K562 (cell line): ENCODE data around the gene MCAM. TPM values are rescaled to one million over a fixed set of nuclear protein-coding genes. Genes with fewer than 3 reads are reported as not detected.

Source experiments
- ARID4B ChIP-seq: sonication (generic); formaldehyde crosslinking; IDR thresholded peaks from 2 replicates; pipeline ENCODE4 v1.8.0; 2022; ENCODE audit warnings: mild to moderate bottlenecking, missing genetic modification reagents
- BRD4 ChIP-seq: fragments of 200-600 bp; sonication (generic); IDR thresholded peaks from 2 replicates; pipeline ENCODE4 v1.6.1; 2017; ENCODE audit warnings: inconsistent platforms
- CXXC5 ChIP-seq: fragments of 250-450 bp; sonication (Bioruptor Pico); IDR thresholded peaks from 2 replicates; pipeline ENCODE4 v1.8.0; 2022; ENCODE audit warnings: inconsistent platforms, mild to moderate bottlenecking, moderate library complexity
- EP400 ChIP-seq: fragments of 450-650 bp; IDR thresholded peaks from 2 replicates; pipeline ENCODE4 v1.6.1; 2017; ENCODE audit warnings: antibody characterized with exemption, mild to moderate bottlenecking, moderate library complexity
- FOXK2 ChIP-seq, 2 experiments: fragments of 450-650 bp; IDR thresholded peaks in 1 of 2; conservative IDR thresholded peaks in 1 of 2; 2 replicates each; pipeline ENCODE4 v1.6.1; 2016; ENCODE audit warnings: low read depth in 2 of 2, mild to moderate bottlenecking in 1 of 2
- JUN ChIP-seq, 2 experiments: sonication (generic) in 1 of 2; formaldehyde crosslinking in 1 of 2; IDR thresholded peaks; 2 replicates each; pipeline versions ENCODE4 v1.6.1 to v1.8.0; 2012 to 2022; ENCODE audit warnings: borderline replicate concordance in 2 of 2, mild to moderate bottlenecking in 2 of 2, improper control_type of control experiment in 1 of 2, low read depth in 1 of 2, low read length in 1 of 2, missing genetic modification reagents in 1 of 2
- NR4A1 ChIP-seq, 2 experiments: fragments of 250-450 bp in 1 of 2; fragments of 450-650 bp in 1 of 2; sonication (Bioruptor Pico) in 1 of 2; IDR thresholded peaks; 2 replicates each; pipeline versions ENCODE4 v1.4.0 to v1.6.1; 2016 to 2020; ENCODE audit warnings: mild to moderate bottlenecking in 2 of 2, missing compliant biosample characterization in 1 of 2, missing genetic modification characterization in 1 of 2, moderate library complexity in 1 of 2
- SRSF3 ChIP-seq: fragments of 200-400 bp; formaldehyde crosslinking; IDR thresholded peaks from 2 replicates; pipeline ENCODE4 v1.6.1; 2016; ENCODE audit warnings: mild to moderate bottlenecking, low read length, moderate library complexity; ENCODE audit not compliant: insufficient read depth
- TFAP4 ChIP-seq: sonication (generic); formaldehyde crosslinking; IDR thresholded peaks from 2 replicates; pipeline ENCODE4 v1.8.0; 2022; ENCODE audit warnings: missing genetic modification reagents, mild to moderate bottlenecking, moderate library complexity, borderline replicate concordance
- TRIM25 ChIP-seq: fragments of 450-650 bp; IDR thresholded peaks from 2 replicates; pipeline ENCODE4 v1.7.0; 2016; ENCODE audit warnings: borderline replicate concordance
- YY1 ChIP-seq, 3 experiments: IDR thresholded peaks; 2 replicates each; pipeline ENCODE4 v1.6.1; 2011; ENCODE audit warnings: low read length in 2 of 3, mild to moderate bottlenecking in 2 of 3, moderate library complexity in 2 of 3, borderline replicate concordance in 1 of 3, control low read depth in 1 of 3, low read depth in 1 of 3; ENCODE audit not compliant: insufficient read depth in 3 of 3, insufficient replicate concordance in 2 of 3, control insufficient read depth in 1 of 3, insufficient read length in 1 of 3; ENCODE audit errors: extremely low read depth in 1 of 3
- ZNF124 ChIP-seq: sonication (generic); formaldehyde crosslinking; IDR thresholded peaks from 2 replicates; pipeline ENCODE4 v1.8.1; 2022; ENCODE audit warnings: missing genetic modification reagents
- ZNF232 ChIP-seq: sonication (generic); formaldehyde crosslinking; IDR thresholded peaks from 2 replicates; pipeline ENCODE4 v1.8.0; 2022; ENCODE audit warnings: mild to moderate bottlenecking, missing genetic modification reagents
- ZNF311 ChIP-seq: fragments of 250-450 bp; sonication (Bioruptor Pico); IDR thresholded peaks from 2 replicates; pipeline ENCODE4 v1.4.0; 2020; ENCODE audit warnings: mild to moderate bottlenecking, moderate library complexity
- ZNF511 ChIP-seq: sonication (generic); formaldehyde crosslinking; IDR thresholded peaks from 2 replicates; pipeline ENCODE4 v1.8.0; 2022; ENCODE audit warnings: mild to moderate bottlenecking, missing genetic modification reagents
- polyA plus RNA-seq, 8 experiments: library from polyadenylated mRNA; depleted of rRNA in 4 of 8; stranded (reverse) in 5 of 8; unstranded in 3 of 8; fragments of >200 nt; fragmentation: Nextera tagmentation in 2 of 8; fragmentation: Illumina TruSeq in 1 of 8; extraction: Ambion mirVana in 2 of 8; extraction: Trizol in 1 of 8; gene quantifications; 2 replicates each; pipeline versions ENCODE4 v1.2.1 to v1.2.3, GENCODE V29; 2011 to 2014; ENCODE audit warnings: inconsistent platforms in 1 of 8, missing spikeins in 1 of 8
- total RNA-seq, 7 experiments: library from RNA; depleted of rRNA in 6 of 7; stranded (reverse); fragments of >200 nt in 6 of 7; fragmentation: Illumina TruSeq in 2 of 7; extraction: Trizol in 2 of 7; gene quantifications; 2 replicates each; pipeline versions ENCODE4 v1.2.1 to v1.2.3, GENCODE V29; 2011 to 2021; ENCODE audit warnings: low replicate concordance in 1 of 7

Gene MCAM
- total and polyA plus RNA-seq, 9 of the 15 experiments (the other 6 are each of a cell fraction or from before 2014, with no cell fraction given): 14.7 to 118 (median 53.6) TPM

GRCh38 chr11:119318240-119319135 is 1.6 kb upstream of the MCAM start (continued):
- TF ChIP-seq ARID4B (peak; percentile 51; the same call in 1 of the 2 replicates), ZNF124 (CRISPR knock-in tag) (no peak), EP400 (0 out of 2 replicates have a peak, but pooled peaks have one; percentile 20), CXXC5 (peak; percentile 22; the same call in 1 of the 2 replicates), BRD4 (peak; percentile 48; the same call in 1 of the 2 replicates), ZNF311 (CRISPR knock-in tag) (peak; percentile 49; the same call in 1 of the 2 replicates), YY1 (IDR thresholded peaks at IDR 0.05; ENCODE audit: borderline replicate concordance in 1 of 3, control insufficient read depth in 1 of 3, extremely low read depth in 1 of 3, insufficient read depth in 3 of 3, insufficient read length in 1 of 3, insufficient replicate concordance in 2 of 3, low read depth in 1 of 3, low read length in 2 of 3) (peak in 2 of 3 experiments; percentile 20 to 66), TFAP4 (CRISPR knock-in tag) (peak; percentile 25; the same call in 1 of the 2 replicates), FOXK2 (conservative IDR thresholded peaks at IDR 0.05 in 1 of 2, IDR thresholded peaks at IDR 0.05 in 1 of 2; ENCODE audit: low read depth in 2 of 2) (0 out of 4 replicates have a peak, but pooled peaks of 1 of the 2 experiments have one; percentile 33), ZNF232 (0 out of 2 replicates have a peak, but pooled peaks have one; percentile 28), NR4A1 (CRISPR knock-in tag; IDR thresholded peaks at IDR 0.05) (no peak), NR4A1 (tag; IDR thresholded peaks at IDR 0.05) (0 out of 2 replicates have a peak, but pooled peaks have one; percentile 14), SRSF3 (no peak), TRIM25 (peak; percentile 16; the same call in 1 of the 2 replicates), JUN (IDR thresholded peaks at IDR 0.05; ENCODE audit: borderline replicate concordance, low read depth, low read length) (peak; percentile 69; the same call in 1 of the 2 replicates), JUN (CRISPR knock-in tag; IDR thresholded peaks at IDR 0.05; ENCODE audit: borderline replicate concordance) (no peak), ZNF511 (CRISPR knock-in tag) (peak; percentile 50; the same call in 1 of the 2 replicates)
